ENCODE measurements around the gene MAPKBP1. TPM values are rescaled to one million over a fixed set of nuclear protein-coding genes. Genes with fewer than 3 reads are reported as not detected.

MAPKBP1 gene
- total and polyA plus RNA-seq, 11 donors: 6.3 to 20.5 (median 14.8) TPM

DNA sequence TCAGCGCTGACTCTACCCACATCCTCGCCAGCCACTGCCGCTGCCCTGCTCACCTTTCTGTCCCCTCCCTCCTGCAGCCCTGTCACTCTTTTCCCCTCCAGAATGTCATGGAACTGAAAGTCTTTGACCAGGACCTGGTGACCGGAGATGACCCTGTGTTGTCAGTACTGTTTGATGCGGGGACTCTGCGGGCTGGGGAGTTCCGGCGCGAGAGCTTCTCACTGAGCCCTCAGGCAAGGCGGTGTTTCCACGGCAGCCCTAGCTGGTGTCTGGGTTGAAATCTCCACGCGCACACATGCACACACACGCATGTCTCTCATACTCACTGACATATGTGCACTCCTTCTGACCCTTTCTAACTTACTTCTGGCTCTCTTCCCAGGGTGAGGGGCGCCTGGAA lies 66.4 kb downstream of the MAPKBP1 start:
- no peak for TF ChIP-seq POLR2A (IDR thresholded peaks at IDR 0.05)
- TF ChIP-seq, protein P1, sequence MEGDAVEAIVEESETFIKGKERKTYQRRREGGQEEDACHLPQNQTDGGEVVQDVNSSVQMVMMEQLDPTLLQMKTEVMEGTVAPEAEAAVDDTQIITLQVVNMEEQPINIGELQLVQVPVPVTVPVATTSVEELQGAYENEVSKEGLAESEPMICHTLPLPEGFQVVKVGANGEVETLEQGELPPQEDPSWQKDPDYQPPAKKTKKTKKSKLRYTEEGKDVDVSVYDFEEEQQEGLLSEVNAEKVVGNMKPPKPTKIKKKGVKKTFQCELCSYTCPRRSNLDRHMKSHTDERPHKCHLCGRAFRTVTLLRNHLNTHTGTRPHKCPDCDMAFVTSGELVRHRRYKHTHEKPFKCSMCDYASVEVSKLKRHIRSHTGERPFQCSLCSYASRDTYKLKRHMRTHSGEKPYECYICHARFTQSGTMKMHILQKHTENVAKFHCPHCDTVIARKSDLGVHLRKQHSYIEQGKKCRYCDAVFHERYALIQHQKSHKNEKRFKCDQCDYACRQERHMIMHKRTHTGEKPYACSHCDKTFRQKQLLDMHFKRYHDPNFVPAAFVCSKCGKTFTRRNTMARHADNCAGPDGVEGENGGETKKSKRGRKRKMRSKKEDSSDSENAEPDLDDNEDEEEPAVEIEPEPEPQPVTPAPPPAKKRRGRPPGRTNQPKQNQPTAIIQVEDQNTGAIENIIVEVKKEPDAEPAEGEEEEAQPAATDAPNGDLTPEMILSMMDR (IDR thresholded peaks at IDR 0.05): no peak
- peaks cover 0 to 67% (median 28%) of the 10 kb centered on the region in 9 donors for H3K36me3 ChIP-seq
- H3K27ac ChIP-seq: no peak overlapping the region
- DNase-seq: no peak
- no peak overlapping the region for H3K4me3 ChIP-seq
- H3K9me3 ChIP-seq: no peaks in the 10 kb centered on the region
- intact Hi-C loops (cut with DNase I): no loop called here
- no peak for ATAC-seq
- no peaks in the 10 kb centered on the region for H3K27me3 ChIP-seq
- 88 to 94% (median 90%) methylated on average over 10 to 15 of the region's 15 CpGs for WGBS, 4 donors
- H3K4me1 ChIP-seq: peaks cover 0 to 18% (median 0%) of the 10 kb centered on the region in 12 donors

DNA sequence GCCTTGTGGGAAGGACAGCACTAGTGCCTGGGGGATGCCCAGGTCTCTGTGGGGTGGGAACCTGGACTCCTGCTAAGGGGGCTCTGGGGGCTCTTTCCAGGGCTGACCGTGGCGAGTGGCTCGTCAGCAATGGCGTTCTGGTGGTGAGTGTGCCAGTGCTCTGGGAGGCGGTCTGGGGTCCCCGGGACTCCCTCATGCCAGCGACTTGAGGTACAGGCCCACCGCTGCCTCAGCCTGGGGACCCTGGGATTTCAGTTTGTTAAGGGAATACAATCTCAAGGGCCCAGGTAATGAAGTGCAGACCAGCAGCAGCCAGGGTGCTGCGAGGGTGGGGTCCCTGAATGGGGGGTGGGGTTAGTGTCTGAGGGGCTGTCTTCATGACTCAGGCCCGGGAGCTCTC lies 66.8 kb downstream of the MAPKBP1 start:
- intact Hi-C loops (cut with DNase I): no loop called here
- Histone ChIP-seq H3K9me3 (no peaks in the 10 kb centered on the region), H3K36me3 (peaks cover 0 to 67% (median 32%) of the 10 kb centered on the region in 9 donors), H3K27me3 (no peaks in the 10 kb centered on the region), H3K27ac (no peak overlapping the region), H3K4me1 (peaks cover 0 to 13% (median 0%) of the 10 kb centered on the region in 12 donors), H3K4me3 (no peak overlapping the region)
- no peak for DNase-seq
- ATAC-seq: no peak
- TF ChIP-seq, protein P1 (IDR thresholded peaks at IDR 0.05): no peak
- no peak for TF ChIP-seq POLR2A (IDR thresholded peaks at IDR 0.05)
- WGBS, 4 donors: 93 to 96% (median 94%) methylated on average over 9 to 10 of the region's 10 CpGs

DNA sequence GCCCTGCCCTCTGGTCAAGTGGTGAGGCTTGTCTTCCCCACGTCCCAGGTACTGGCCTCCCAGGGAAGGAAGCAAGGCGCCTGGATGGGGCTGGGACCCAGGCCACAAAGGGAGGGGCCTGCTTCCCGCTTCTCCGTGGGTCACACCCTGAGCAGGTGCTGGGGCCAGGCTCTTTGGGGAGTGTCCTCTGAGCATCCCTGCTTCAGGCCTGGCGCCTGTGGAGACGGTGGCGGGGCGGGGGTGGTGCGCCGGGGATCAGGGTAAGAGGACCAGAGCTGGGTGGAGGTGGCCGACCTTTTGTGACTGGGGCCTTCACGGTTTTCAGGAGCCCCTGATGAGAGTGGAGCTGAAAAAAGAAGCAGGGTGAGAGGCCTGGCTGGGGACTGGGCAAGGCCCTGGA lies 67.9 kb downstream of the MAPKBP1 start:
- intact Hi-C loops (cut with DNase I): no loop called here

DNA sequence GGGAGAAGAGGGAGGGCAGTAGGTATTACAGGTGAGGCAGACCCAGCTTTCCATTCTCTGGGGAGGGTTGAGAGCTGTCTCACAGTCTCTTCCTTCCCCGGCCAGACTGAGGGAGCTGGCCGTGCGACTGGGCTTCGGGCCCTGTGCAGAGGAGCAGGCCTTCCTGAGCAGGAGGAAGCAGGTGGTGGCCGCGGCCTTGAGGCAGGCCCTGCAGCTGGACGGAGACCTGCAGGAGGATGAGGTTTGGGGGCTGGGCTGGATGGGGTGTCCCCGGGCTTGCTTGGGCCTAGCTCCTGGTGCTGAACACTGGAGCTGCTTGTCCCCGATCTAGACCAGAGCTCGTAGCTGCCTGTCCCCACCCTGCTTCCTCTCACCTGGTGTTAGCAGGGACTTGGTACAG lies 69.3 kb downstream of the MAPKBP1 start:
- peaks cover 0 to 4% (median 0%) of the 10 kb centered on the region in 12 donors for H3K4me1 ChIP-seq
- H3K9me3 ChIP-seq: no peaks in the 10 kb centered on the region
- ATAC-seq (no peak), DNase-seq (no peak)
- no peak overlapping the region for H3K27ac ChIP-seq
- peaks cover 0 to 80% (median 48%) of the 10 kb centered on the region in 9 donors for H3K36me3 ChIP-seq
- H3K4me3 ChIP-seq: no peak overlapping the region
- 76 to 84% (median 79%) methylated on average over 5 to 10 of the region's 10 CpGs for WGBS, 4 donors
- TF ChIP-seq POLR2A (IDR thresholded peaks at IDR 0.05): no peak
- TF ChIP-seq, protein P1 (IDR thresholded peaks at IDR 0.05): no peak
- intact Hi-C loops (cut with DNase I): no loop called here
- H3K27me3 ChIP-seq: no peaks in the 10 kb centered on the region

More for the DNA sequence above, 67.9 kb downstream of the MAPKBP1 start:
- ATAC-seq: no peak
- WGBS, 4 donors: 76 to 79% (median 78%) methylated on average over 12 of the region's 12 CpGs
- H3K4me3 ChIP-seq: no peak overlapping the region
- no peak for TF ChIP-seq POLR2A (IDR thresholded peaks at IDR 0.05)
- TF ChIP-seq, protein P1 (IDR thresholded peaks at IDR 0.05): no peak
- no peak overlapping the region for H3K27ac ChIP-seq
- H3K27me3 ChIP-seq: no peaks in the 10 kb centered on the region
- peaks cover 0 to 74% (median 38%) of the 10 kb centered on the region in 9 donors for H3K36me3 ChIP-seq
- H3K4me1 ChIP-seq: peaks cover 0 to 12% (median 0%) of the 10 kb centered on the region in 12 donors
- DNase-seq: no peak
- H3K9me3 ChIP-seq: no peaks in the 10 kb centered on the region

Data from heart left ventricle (tissue), 16 donors.